NCI-H748 (cell line): ENCODE data around the gene DOK5.

ENCODE experiments used
- DNase-seq: peaks from one replicate; lab custom pipeline; 2025; ENCODE audit not compliant: unreplicated experiment; lab: John Stamatoyannopoulos, UW

DOK5 gene

GRCh38 chr20:54681869-54682268, 206.5 kb downstream of the DOK5 start:
- DNase-seq: no peak

GRCh38 chr20:54688476-54688875, 213.1 kb downstream of the DOK5 start:
- DNase-seq: no peak

DNA sequence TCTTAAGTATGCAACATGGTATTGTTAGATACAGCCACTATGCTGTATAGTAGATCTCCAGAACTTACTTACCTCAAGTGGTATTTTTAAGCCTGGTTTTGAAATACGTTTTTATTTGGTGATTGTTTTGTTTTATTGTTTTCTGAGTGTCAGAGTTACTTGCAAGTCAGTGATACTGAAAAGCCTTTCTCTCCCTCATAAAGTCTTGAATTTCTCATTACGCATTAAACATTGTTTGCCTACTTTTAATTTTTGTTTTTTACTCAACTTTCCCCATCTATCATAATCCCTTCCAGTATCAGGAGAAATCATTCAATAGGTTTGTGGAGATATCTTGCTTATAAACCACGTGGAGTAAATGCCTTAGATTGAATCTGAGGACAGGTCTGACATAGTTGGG, 214.9 kb downstream of the DOK5 start:
- DNase-seq: no peak

DNA sequence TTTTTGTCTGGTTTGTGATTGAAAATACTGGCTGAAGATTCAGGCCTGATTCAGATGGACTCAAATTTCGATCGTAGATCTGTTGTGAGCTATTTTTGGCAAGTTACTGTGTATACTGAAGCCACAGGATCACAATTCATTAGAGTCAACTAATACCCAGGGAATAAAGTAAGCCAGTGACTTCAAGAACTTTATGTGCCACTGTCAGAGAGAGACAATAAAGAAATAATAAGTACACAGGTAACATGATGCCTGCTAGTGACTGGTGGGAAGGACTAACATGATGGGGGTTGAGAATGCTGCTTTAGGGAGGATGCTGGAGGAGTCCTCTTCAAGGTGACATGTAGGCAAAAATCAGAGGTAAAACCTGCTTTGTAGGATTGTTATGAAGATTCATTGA, 215.9 kb downstream of the DOK5 start:
- no peak for DNase-seq

- peak; percentile 23 for DNase-seq
These were observed 216.9 kb downstream of the DOK5 start for GRCh38 chr20:54692168-54692887.

GRCh38 chr20:54694516-54694915, 219.1 kb downstream of the DOK5 start:
- no peak for DNase-seq

- DNase-seq: no peak
These were observed 223.0 kb downstream of the DOK5 start for GRCh38 chr20:54698373-54698772.
